Skeletal muscle tissue (tissue), 4 donors: ENCODE data around the gene TAL2. TPM values are rescaled to one million over a fixed set of nuclear protein-coding genes. Genes with fewer than 3 reads are reported as not detected.

Source experiments
- H3K27ac ChIP-seq: one replicate; pipeline ENCODE4 v1.7.0; 2013; ENCODE audit warnings: mild to moderate bottlenecking, low read depth, low read length, inconsistent platforms
- H3K27me3 ChIP-seq, 3 donors: one replicate each; pipeline ENCODE4 v1.7.0; 2013; ENCODE audit warnings: low read length in 3 of 3; ENCODE audit not compliant: control insufficient read depth in 3 of 3, insufficient read depth in 3 of 3
- H3K36me3 ChIP-seq, 3 donors: one replicate each; pipeline ENCODE4 v1.7.0; 2013; ENCODE audit warnings: low read length in 3 of 3; ENCODE audit not compliant: control insufficient read depth in 3 of 3, insufficient read depth in 3 of 3
- H3K4me1 ChIP-seq, 3 donors: one replicate each; pipeline ENCODE4 v1.7.0; 2013; ENCODE audit warnings: low read length in 3 of 3, mild to moderate bottlenecking in 3 of 3; ENCODE audit not compliant: control insufficient read depth in 3 of 3, insufficient read depth in 3 of 3
- H3K4me3 ChIP-seq, 3 donors: one replicate each; pipeline ENCODE4 v1.7.0; 2013; ENCODE audit warnings: low read length in 3 of 3
- H3K9ac ChIP-seq, 3 donors: one replicate each; pipeline ENCODE4 v1.7.0; 2013; ENCODE audit warnings: low read length in 3 of 3, mild to moderate bottlenecking in 3 of 3, moderate library complexity in 2 of 3, low read depth in 1 of 3
- H3K9me3 ChIP-seq, 3 donors: one replicate each; pipeline ENCODE4 v1.7.0; 2013; ENCODE audit warnings: low read length in 3 of 3; ENCODE audit not compliant: control insufficient read depth in 3 of 3
- total RNA-seq: library from RNA; depleted of rRNA; stranded (reverse); fragments of >200 nt; gene quantifications from one replicate; pipeline ENCODE4 v1.2.3, GENCODE V29; 2014
- donor health status: Osteomylitis.

Gene TAL2
- total RNA-seq, 1 donor from 2014 or later, result 12.0 TPM

DNA sequence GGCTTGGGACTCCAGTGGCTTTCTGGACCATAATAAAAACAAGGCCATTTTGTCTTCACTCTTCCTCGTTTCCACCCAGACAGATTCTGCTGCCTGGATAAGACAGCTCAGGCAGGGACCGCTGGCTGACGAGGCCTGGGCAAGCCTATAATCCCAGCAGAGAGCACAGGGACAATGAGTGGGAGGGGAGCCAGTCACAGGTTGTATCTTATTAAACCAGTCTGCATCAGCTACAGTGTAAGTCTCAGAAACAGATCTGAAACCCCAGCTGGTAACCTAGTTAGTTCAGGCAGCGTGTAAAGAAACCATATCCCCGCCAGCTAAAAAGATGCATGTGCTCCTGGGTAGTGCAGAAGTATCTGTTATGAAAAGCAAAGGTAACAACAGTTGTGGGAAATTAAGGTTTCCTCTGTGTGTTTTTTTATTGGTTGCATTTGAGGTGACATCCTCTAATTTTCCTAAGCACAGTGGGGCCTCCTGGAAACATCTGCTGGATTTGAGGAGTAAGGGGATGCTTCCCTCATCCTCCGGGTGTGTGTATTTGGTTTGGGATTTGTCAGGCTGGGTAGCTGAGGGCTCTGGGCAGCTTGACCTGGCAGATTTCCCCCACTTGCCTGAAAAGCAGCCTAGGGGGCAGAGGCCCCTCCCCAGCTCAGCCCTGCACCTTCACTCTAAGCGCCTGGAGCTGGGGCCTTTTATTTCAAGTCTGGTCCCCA, 15.2 kb upstream of the TAL2 start:
- Histone ChIP-seq H3K9ac (no peak overlapping the region), H3K36me3 (no peaks in the 10 kb centered on the region), H3K27ac (no peak overlapping the region), H3K4me1 (no peaks in the 10 kb centered on the region), H3K27me3 (no peaks in the 10 kb centered on the region), H3K4me3 (no peak overlapping the region), H3K9me3 (no peaks in the 10 kb centered on the region)

GRCh38 chr9:105647595-105648349, 14.5 kb upstream of the TAL2 start:
- no peaks in the 10 kb centered on the region for H3K9me3 ChIP-seq
- no peak overlapping the region for H3K27ac ChIP-seq
- no peaks in the 10 kb centered on the region for H3K27me3 ChIP-seq
- H3K4me3 ChIP-seq, result no peak overlapping the region
- H3K36me3 ChIP-seq, result no peaks in the 10 kb centered on the region
- no peaks in the 10 kb centered on the region for H3K4me1 ChIP-seq
- H3K9ac ChIP-seq, result no peak overlapping the region

DNA sequence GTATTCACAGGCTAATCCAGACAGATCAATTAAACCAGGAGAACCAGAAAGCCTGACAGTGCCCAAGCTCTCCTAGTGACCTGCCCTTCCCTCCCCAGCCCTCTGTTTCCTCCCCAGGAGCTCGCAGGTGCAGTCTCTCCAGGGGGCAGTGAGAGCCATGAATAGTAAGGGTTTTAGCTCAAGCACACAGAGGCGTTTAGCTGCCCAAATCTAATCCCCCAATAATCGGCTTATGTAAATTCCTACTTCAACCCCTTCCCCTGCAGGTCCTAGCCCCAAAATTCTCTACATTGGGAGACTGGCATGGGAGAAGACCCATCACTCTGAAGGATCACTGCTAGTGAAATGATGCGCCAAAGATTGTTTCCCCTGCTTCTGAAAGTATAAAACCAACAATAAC, 10.5 kb upstream of the TAL2 start:
- Histone ChIP-seq H3K4me3 (no peak overlapping the region), H3K27me3 (peaks cover 0 to 2% (median 0%) of the 10 kb centered on the region in 3 donors), H3K27ac (no peak overlapping the region), H3K4me1 (peaks cover 4 to 8% (median 5%) of the 10 kb centered on the region in 3 donors), H3K9me3 (no peaks in the 10 kb centered on the region), H3K36me3 (no peaks in the 10 kb centered on the region), H3K9ac (no peak overlapping the region)

GRCh38 chr9:105656131-105656921, 5.9 kb upstream of the TAL2 start:
- peak overlapping the region; percentile 79 to 84 (median 80) for H3K4me3 ChIP-seq
- H3K4me1 ChIP-seq, result peaks cover 8 to 10% (median 10%) of the 10 kb centered on the region in 3 donors
- H3K36me3 ChIP-seq, result no peaks in the 10 kb centered on the region
- no peaks in the 10 kb centered on the region for H3K9me3 ChIP-seq
- peak overlapping the region; percentile 69 to 87 (median 78) for H3K9ac ChIP-seq
- H3K27ac ChIP-seq, result peak overlapping the region; percentile 50
- peaks cover 0 to 5% (median 0%) of the 10 kb centered on the region in 3 donors for H3K27me3 ChIP-seq

- Histone ChIP-seq H3K27me3 (peaks cover 0 to 5% (median 0%) of the 10 kb centered on the region in 3 donors), H3K9ac (no peak overlapping the region), H3K36me3 (no peaks in the 10 kb centered on the region), H3K9me3 (no peaks in the 10 kb centered on the region), H3K4me1 (peaks cover 8 to 18% (median 10%) of the 10 kb centered on the region in 3 donors), H3K4me3 (peak overlapping the region in 1 of 3 donors; percentile 2), H3K27ac (no peak overlapping the region)
Observed at GRCh38 chr9:105658351-105658750, 3.9 kb upstream of the TAL2 start.

DNA sequence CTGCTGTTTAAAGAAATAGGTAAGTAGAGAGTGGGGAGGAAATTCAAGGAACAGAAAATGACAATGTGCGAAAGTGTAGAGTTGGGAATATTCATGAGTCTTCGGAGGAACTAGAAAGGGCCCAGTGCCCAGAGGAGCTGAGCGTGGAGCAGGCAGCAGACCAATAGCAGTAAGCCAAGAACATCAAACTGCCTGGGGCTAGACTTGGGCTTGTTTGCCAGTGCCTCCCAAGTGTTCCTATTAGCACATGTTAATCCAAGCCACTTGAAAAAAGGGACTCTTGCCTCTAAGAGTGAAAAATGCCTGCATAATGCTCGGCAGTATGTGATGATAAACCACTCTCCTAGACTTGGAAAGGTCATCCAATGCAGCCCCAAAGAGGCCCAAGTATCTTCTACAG, 1.2 kb upstream of the TAL2 start:
- Histone ChIP-seq H3K9me3 (no peaks in the 10 kb centered on the region), H3K4me1 (peaks cover 4 to 18% (median 8%) of the 10 kb centered on the region in 3 donors), H3K9ac (no peak overlapping the region), H3K27ac (no peak overlapping the region), H3K4me3 (no peak overlapping the region), H3K27me3 (peaks cover 0 to 5% (median 0%) of the 10 kb centered on the region in 3 donors), H3K36me3 (no peaks in the 10 kb centered on the region)

DNA sequence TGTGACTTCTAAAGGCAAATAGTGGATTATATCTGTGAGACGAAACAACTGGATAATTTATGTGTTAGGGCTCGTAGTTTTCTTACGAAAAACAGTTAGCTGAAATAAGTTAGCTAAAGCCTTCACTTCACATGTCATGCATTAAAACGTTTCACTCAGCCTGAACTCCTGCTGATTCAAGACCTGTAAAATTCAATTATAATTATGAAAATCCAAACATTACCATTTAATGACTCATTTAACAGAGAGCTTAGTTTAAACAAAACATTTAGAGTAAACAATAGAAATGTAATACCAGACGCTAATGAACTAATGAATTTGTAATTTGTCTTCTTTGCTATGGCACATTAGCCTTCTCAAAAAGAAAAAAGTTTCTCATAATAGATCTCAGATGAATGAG, 1.7 kb downstream of the TAL2 start:
- H3K36me3 ChIP-seq, result no peaks in the 10 kb centered on the region
- no peak overlapping the region for H3K4me3 ChIP-seq
- H3K27me3 ChIP-seq, result peaks cover 0 to 2% (median 0%) of the 10 kb centered on the region in 3 donors
- no peak overlapping the region for H3K9ac ChIP-seq
- peaks cover 0 to 10% (median 0%) of the 10 kb centered on the region in 3 donors for H3K4me1 ChIP-seq
- no peak overlapping the region for H3K27ac ChIP-seq
- H3K9me3 ChIP-seq, result no peaks in the 10 kb centered on the region

DNA sequence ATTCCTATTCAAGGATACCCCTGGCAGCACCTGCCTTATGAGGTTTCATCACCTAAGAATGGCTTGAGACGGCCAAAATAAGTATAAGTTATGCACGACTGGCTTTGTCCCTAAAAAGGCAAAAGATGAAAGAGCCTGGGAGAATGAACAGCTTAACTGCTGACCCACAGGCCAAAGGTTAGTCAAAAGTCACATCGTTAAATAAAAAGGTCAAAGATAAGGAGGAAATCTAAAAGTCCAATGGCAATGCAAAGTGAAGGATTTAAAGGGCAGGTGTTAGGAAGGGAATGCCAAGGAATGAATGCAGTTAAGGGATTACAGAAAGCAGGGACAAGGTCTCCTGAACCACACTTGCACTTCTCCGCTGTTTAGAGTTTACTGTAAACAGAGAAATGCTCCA, 5.6 kb downstream of the TAL2 start:
- H3K9ac ChIP-seq, result no peak overlapping the region

DNA sequence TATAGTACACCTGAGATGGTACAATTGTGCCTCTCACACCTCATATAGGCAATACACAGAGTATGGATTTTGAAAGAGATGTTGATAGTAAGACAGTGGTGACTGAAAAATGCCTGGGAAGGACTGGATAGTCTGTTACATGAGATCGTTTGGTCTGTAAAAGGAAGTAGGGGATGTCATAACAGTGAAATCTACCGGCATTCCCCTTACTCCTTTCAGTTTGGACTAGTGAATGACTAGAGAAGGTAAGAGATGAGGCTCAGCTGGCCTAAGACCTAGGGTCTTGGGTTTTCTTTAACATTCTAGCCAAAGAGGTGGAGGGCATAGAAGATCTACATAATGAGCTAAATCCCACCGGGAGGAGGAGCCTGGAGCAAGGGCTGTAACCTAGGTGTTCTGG, 8.1 kb downstream of the TAL2 start:
- Histone ChIP-seq H3K27ac (no peak overlapping the region), H3K36me3 (no peaks in the 10 kb centered on the region), H3K27me3 (peaks cover 0 to 3% (median 0%) of the 10 kb centered on the region in 3 donors), H3K9me3 (no peaks in the 10 kb centered on the region), H3K9ac (no peak overlapping the region), H3K4me3 (no peak overlapping the region), H3K4me1 (no peaks in the 10 kb centered on the region)

More for the DNA sequence above, 5.6 kb downstream of the TAL2 start:
- H3K27me3 ChIP-seq, result peaks cover 0 to 3% (median 0%) of the 10 kb centered on the region in 3 donors
- H3K9me3 ChIP-seq, result no peaks in the 10 kb centered on the region
- no peak overlapping the region for H3K4me3 ChIP-seq
- no peak overlapping the region for H3K27ac ChIP-seq
- H3K4me1 ChIP-seq, result no peaks in the 10 kb centered on the region
- H3K36me3 ChIP-seq, result no peaks in the 10 kb centered on the region
